ENCODE results near the gene HOXB7. TPM values are rescaled to one million over a fixed set of nuclear protein-coding genes. Genes with fewer than 3 reads are reported as not detected.

The HOXB7 gene
- total RNA-seq, 1 experiment from 2014 or later, result 28.2 TPM

GRCh38 chr17:48645639-48646182, 34.9 kb upstream of the HOXB7 start:
- ChIA-PET CTCF (no interaction called here), POLR2A (ENCODE audit: unreplicated experiment) (no interaction called here)
- H2AFZ ChIP-seq, result no peak overlapping the region
- H3K4me3 ChIP-seq, result no peak overlapping the region
- peaks cover 71% of the 10 kb centered on the region for H3K27me3 ChIP-seq (ENCODE audit: insufficient read depth, low read depth)
- H3K4me1 ChIP-seq (replicated peaks; ENCODE audit: insufficient read depth), result no peaks in the 10 kb centered on the region
- no peak overlapping the region for H3K4me2 ChIP-seq
- H3K79me2 ChIP-seq (ENCODE audit: low read depth), result no peaks in the 10 kb centered on the region
- no peak overlapping the region for H3K27ac ChIP-seq
- BruUV-seq (replicated peaks), result no TSS peak
- TF ChIP-seq EZH2 (IDR thresholded peaks at IDR 0.05; ENCODE audit: low read depth) (no peak), CTCF (conservative IDR thresholded peaks at IDR 0.05) (no peak)
- intact Hi-C loops (cut with micrococcal nuclease; ENCODE audit: unreplicated experiment), result no loop called here
- no peaks in the 10 kb centered on the region for H3K36me3 ChIP-seq (ENCODE audit: low read depth)
- no peaks in the 10 kb centered on the region for H3K9me2 ChIP-seq (ENCODE audit: insufficient read depth)
- no peaks in the 10 kb centered on the region for H3F3A ChIP-seq (ENCODE audit: insufficient read depth, low read depth)
- no peak for DNase-seq
- no peaks in the 10 kb centered on the region for H3K9me3 ChIP-seq (ENCODE audit: insufficient read depth, low read depth)
- no peaks in the 10 kb centered on the region for H4K20me1 ChIP-seq (ENCODE audit: insufficient read depth)

DNA sequence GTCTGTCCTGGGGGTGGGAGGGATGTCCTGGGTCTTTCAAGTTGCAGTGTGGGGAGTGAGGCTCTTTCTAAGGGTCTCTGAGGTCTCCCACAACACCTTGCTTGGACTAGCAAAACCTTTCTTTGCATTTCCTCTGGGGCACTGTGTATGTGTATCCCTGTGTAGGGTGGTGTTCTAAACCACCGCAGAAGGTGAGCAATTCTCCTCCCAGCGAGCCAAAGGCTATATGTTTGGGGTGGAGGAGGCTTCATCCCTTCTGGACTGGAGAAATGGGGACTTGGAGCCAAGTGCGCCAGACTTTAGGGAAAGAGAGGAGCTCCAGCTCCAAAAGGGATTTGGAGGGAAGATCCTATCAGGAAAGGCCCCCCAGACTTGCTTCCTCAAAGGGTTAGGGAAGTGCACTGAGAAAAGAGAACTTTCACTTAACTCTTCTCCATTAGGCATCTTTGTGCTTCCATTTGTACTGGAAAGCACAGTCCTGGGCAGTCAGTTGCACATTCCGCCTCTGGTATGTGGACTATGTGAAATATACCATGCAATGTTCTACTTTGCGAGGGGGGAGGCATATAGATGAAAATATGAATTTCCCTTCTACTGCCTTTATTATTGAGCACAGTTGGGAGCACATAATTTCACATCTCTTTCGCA, 34.2 kb upstream of the HOXB7 start:
- Histone ChIP-seq H3K27ac (no peak overlapping the region), H3K79me2 (ENCODE audit: low read depth) (no peaks in the 10 kb centered on the region), H3K9me2 (ENCODE audit: insufficient read depth) (no peaks in the 10 kb centered on the region), H3K4me2 (no peak overlapping the region), H3K9me3 (ENCODE audit: insufficient read depth, low read depth) (no peaks in the 10 kb centered on the region), H3K36me3 (ENCODE audit: low read depth) (no peaks in the 10 kb centered on the region), H3F3A (ENCODE audit: insufficient read depth, low read depth) (no peaks in the 10 kb centered on the region), H3K27me3 (ENCODE audit: insufficient read depth, low read depth) (peaks cover 78% of the 10 kb centered on the region), H4K20me1 (ENCODE audit: insufficient read depth) (no peaks in the 10 kb centered on the region), H2AFZ (no peak overlapping the region), H3K4me1 (replicated peaks; ENCODE audit: insufficient read depth) (no peaks in the 10 kb centered on the region), H3K4me3 (no peak overlapping the region)
- ChIA-PET CTCF (no interaction called here), POLR2A (ENCODE audit: unreplicated experiment) (no interaction called here)
- intact Hi-C loops (cut with micrococcal nuclease; ENCODE audit: unreplicated experiment), result no loop called here
- BruUV-seq (replicated peaks), result no TSS peak
- no peak for TF ChIP-seq CTCF (conservative IDR thresholded peaks at IDR 0.05)
- no peak for TF ChIP-seq EZH2 (IDR thresholded peaks at IDR 0.05; ENCODE audit: low read depth)
- no peak for DNase-seq

GRCh38 chr17:48644159-48644558, 33.3 kb upstream of the HOXB7 start:
- no peak overlapping the region for H3K4me3 ChIP-seq
- H3K9me2 ChIP-seq (ENCODE audit: insufficient read depth), result no peaks in the 10 kb centered on the region
- no peaks in the 10 kb centered on the region for H3K36me3 ChIP-seq (ENCODE audit: low read depth)
- intact Hi-C loops (cut with micrococcal nuclease; ENCODE audit: unreplicated experiment), result no loop called here
- H3K27ac ChIP-seq, result no peak overlapping the region
- peaks cover 82% of the 10 kb centered on the region for H3K27me3 ChIP-seq (ENCODE audit: insufficient read depth, low read depth)
- H4K20me1 ChIP-seq (ENCODE audit: insufficient read depth), result no peaks in the 10 kb centered on the region
- TF ChIP-seq EZH2 (IDR thresholded peaks at IDR 0.05; ENCODE audit: low read depth) (no peak), CTCF (conservative IDR thresholded peaks at IDR 0.05) (no peak)
- ChIA-PET POLR2A (ENCODE audit: unreplicated experiment) (no interaction called here), CTCF (no interaction called here)
- no TSS peak for BruUV-seq (replicated peaks)
- H2AFZ ChIP-seq, result no peak overlapping the region
- H3K9me3 ChIP-seq (ENCODE audit: insufficient read depth, low read depth), result no peaks in the 10 kb centered on the region
- no peaks in the 10 kb centered on the region for H3F3A ChIP-seq (ENCODE audit: insufficient read depth, low read depth)
- no peaks in the 10 kb centered on the region for H3K79me2 ChIP-seq (ENCODE audit: low read depth)
- H3K4me2 ChIP-seq, result no peak overlapping the region
- no peak for DNase-seq
- no peaks in the 10 kb centered on the region for H3K4me1 ChIP-seq (replicated peaks; ENCODE audit: insufficient read depth)
